Sigmoid colon (tissue), 7 donors: Measurements from ENCODE around the gene HDAC7. TPM values are rescaled to one million over a fixed set of nuclear protein-coding genes. Genes with fewer than 3 reads are reported as not detected.
A peak's percentile ranks its signal among the peaks of the same experiment; 100 is the strongest.

Experiments
- DNase-seq: peaks from one replicate; pipeline ENCODE4 v3.0.0-alpha.2; 2019
- H3K27ac ChIP-seq, 4 donors: fragments of 200-600 bp; sonication (generic); one replicate each; pipeline ENCODE4 v1.5.1; 2016 to 2019; ENCODE audit warnings: mild to moderate bottlenecking in 1 of 4
- H3K27me3 ChIP-seq, 3 donors: fragments of 200-600 bp; sonication (generic); one replicate each; pipeline ENCODE4 v1.5.1; 2019; ENCODE audit warnings: mild to moderate bottlenecking in 1 of 3
- H3K36me3 ChIP-seq, 4 donors: fragments of 200-600 bp; sonication (generic); one replicate each; pipeline ENCODE4 v1.5.1; 2016 to 2019
- H3K4me1 ChIP-seq, 4 donors: fragments of 200-600 bp; sonication (generic); one replicate each; pipeline ENCODE4 v1.5.1; 2017 to 2019
- H3K4me3 ChIP-seq, 4 donors: fragments of 200-600 bp; sonication (generic); one replicate each; pipeline ENCODE4 v1.5.1; 2017 to 2019; ENCODE audit warnings: mild to moderate bottlenecking in 2 of 4, moderate library complexity in 1 of 4
- H3K9me3 ChIP-seq, 4 donors: fragments of 200-600 bp in 3 of 4; sonication (generic) in 3 of 4; one replicate each; pipeline versions ENCODE4 v1.5.1 to v1.6.1; 2013 to 2019
- EP300 ChIP-seq, 4 donors: sonication (generic); formaldehyde crosslinking; IDR thresholded peaks; one replicate each; pipeline ENCODE4 v1.6.1; 2017; ENCODE audit warnings: antibody characterized with exemption in 4 of 4
- POLR2A ChIP-seq, 2 donors: fragments of 450-650 bp; IDR thresholded peaks; one replicate each; pipeline ENCODE4 v1.6.1; 2016; ENCODE audit warnings: antibody characterized with exemption in 2 of 2, mild to moderate bottlenecking in 2 of 2, moderate library complexity in 2 of 2
- POLR2AphosphoS5 ChIP-seq, 4 donors: sonication (generic); formaldehyde crosslinking; IDR thresholded peaks; one replicate each; pipeline ENCODE4 v1.6.1; 2017; ENCODE audit warnings: antibody characterized with exemption in 4 of 4
- WGBS, 2 donors: extraction: QIAGEN DNeasy Blood & Tissue Kit; methylation state at CpG; one replicate each; pipeline ENCODE4 v1.1.7; 2013; 5-methylcytosine and 5-hydroxymethylcytosine counted together
- intact Hi-C: fragments of 100-400 bp; cut with DNase I; formaldehyde crosslinking; loops from one replicate; pipeline ENCODE4 v1.15.1; 2023
- polyA plus RNA-seq, 3 donors: library from polyadenylated mRNA; stranded (reverse); fragments of 200-250 nt; gene quantifications; one replicate each; pipeline ENCODE4 v1.2.3, GENCODE V29; 2013
- total RNA-seq, 4 donors: library from RNA; depleted of rRNA; stranded (reverse); fragments of >200 nt; gene quantifications; one replicate each; pipeline ENCODE4 v1.1.0, GENCODE V29; 2016
- TF ChIP-seq, protein P1 (sequence below), 4 experiments: fragments of 450-650 bp in 3 of 4; fragments of 200-600 bp in 1 of 4; IDR thresholded peaks; one replicate each; pipeline ENCODE4 v1.5.1; 2016 to 2019; ENCODE audit warnings: antibody characterized with exemption in 4 of 4, mild to moderate bottlenecking in 3 of 4, moderate library complexity in 2 of 4
- donor health status: healthy with polysubstance abuse.
- donor health status: Bipolar disorder and iron deficiency.
- donor health status: healthy.

HDAC7 gene
- total and polyA plus RNA-seq, 7 donors, result 6.5 to 79.2 (median 45.3) TPM

- H3K4me1 ChIP-seq, result peaks cover 0 to 50% (median 46%) of the 10 kb centered on the region in 4 donors
Measured at GRCh38 chr12:47797441-47797840, 22.3 kb downstream of the HDAC7 start.

GRCh38 chr12:47795814-47796411 lies 23.8 kb downstream of the HDAC7 start:
- Histone ChIP-seq H3K4me3 (no peak overlapping the region), H3K36me3 (peaks cover 41 to 79% (median 73%) of the 10 kb centered on the region in 4 donors), H3K9me3 (no peaks in the 10 kb centered on the region), H3K27ac (no peak overlapping the region), H3K4me1 (peaks cover 0 to 35% (median 31%) of the 10 kb centered on the region in 4 donors), H3K27me3 (no peaks in the 10 kb centered on the region)
- TF ChIP-seq POLR2A (IDR thresholded peaks at IDR 0.05) (no peak), POLR2AphosphoS5 (IDR thresholded peaks at IDR 0.05) (no peak), EP300 (IDR thresholded peaks at IDR 0.05) (no peak)
- TF ChIP-seq, protein P1, sequence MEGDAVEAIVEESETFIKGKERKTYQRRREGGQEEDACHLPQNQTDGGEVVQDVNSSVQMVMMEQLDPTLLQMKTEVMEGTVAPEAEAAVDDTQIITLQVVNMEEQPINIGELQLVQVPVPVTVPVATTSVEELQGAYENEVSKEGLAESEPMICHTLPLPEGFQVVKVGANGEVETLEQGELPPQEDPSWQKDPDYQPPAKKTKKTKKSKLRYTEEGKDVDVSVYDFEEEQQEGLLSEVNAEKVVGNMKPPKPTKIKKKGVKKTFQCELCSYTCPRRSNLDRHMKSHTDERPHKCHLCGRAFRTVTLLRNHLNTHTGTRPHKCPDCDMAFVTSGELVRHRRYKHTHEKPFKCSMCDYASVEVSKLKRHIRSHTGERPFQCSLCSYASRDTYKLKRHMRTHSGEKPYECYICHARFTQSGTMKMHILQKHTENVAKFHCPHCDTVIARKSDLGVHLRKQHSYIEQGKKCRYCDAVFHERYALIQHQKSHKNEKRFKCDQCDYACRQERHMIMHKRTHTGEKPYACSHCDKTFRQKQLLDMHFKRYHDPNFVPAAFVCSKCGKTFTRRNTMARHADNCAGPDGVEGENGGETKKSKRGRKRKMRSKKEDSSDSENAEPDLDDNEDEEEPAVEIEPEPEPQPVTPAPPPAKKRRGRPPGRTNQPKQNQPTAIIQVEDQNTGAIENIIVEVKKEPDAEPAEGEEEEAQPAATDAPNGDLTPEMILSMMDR (IDR thresholded peaks at IDR 0.05), result no peak
- DNase-seq, result no peak
- WGBS, 2 donors, result 91 to 96% methylated on average over 22 of the region's 22 CpGs
- intact Hi-C loops, result no loop called here

More at GRCh38 chr12:47797441-47797840, 22.3 kb downstream of the HDAC7 start:
- H3K4me3 ChIP-seq, result no peak overlapping the region
- H3K36me3 ChIP-seq, result peaks cover 32 to 64% (median 58%) of the 10 kb centered on the region in 4 donors
- intact Hi-C loops, result no loop called here
- 85 to 89% methylated on average over 10 of the region's 10 CpGs for WGBS, 2 donors
- DNase-seq, result no peak
- H3K27me3 ChIP-seq, result no peaks in the 10 kb centered on the region
- no peaks in the 10 kb centered on the region for H3K9me3 ChIP-seq
- no peak for TF ChIP-seq EP300 (IDR thresholded peaks at IDR 0.05)
- TF ChIP-seq, protein P1 (IDR thresholded peaks at IDR 0.05), result peak; percentile 28 to 41 (median 35)
- no peak overlapping the region for H3K27ac ChIP-seq

- DNase-seq, result no peak
- Histone ChIP-seq H3K27ac (no peak overlapping the region), H3K27me3 (no peaks in the 10 kb centered on the region), H3K4me3 (no peak overlapping the region), H3K36me3 (peaks cover 46 to 86% (median 79%) of the 10 kb centered on the region in 4 donors), H3K4me1 (peaks cover 0 to 29% (median 24%) of the 10 kb centered on the region in 4 donors), H3K9me3 (no peaks in the 10 kb centered on the region)
- TF ChIP-seq, protein P1 (IDR thresholded peaks at IDR 0.05), result no peak
- TF ChIP-seq POLR2AphosphoS5 (IDR thresholded peaks at IDR 0.05), result no peak
- WGBS, 2 donors, result 95 to 96% methylated on average over 21 of the region's 21 CpGs
- intact Hi-C loops, result no loop called here
Measured at GRCh38 chr12:47795121-47795813, 24.4 kb downstream of the HDAC7 start.

GRCh38 chr12:47794679-47795078 lies 25.0 kb downstream of the HDAC7 start:
- no peaks in the 10 kb centered on the region for H3K9me3 ChIP-seq
- peaks cover 52 to 91% (median 84%) of the 10 kb centered on the region in 4 donors for H3K36me3 ChIP-seq
- intact Hi-C loops, result no loop called here
- TF ChIP-seq, protein P1 (IDR thresholded peaks at IDR 0.05), result no peak
- TF ChIP-seq EP300 (IDR thresholded peaks at IDR 0.05), result no peak
- H3K27ac ChIP-seq, result no peak overlapping the region
- no peak overlapping the region for H3K4me3 ChIP-seq
- no peaks in the 10 kb centered on the region for H3K27me3 ChIP-seq
- DNase-seq, result no peak
- peaks cover 0 to 23% (median 18%) of the 10 kb centered on the region in 4 donors for H3K4me1 ChIP-seq
- WGBS, 2 donors, result 95 to 97% methylated on average over 9 of the region's 9 CpGs
